HG02884 (cell line): ENCODE results near the gene RNU1-4.
"Not testable (repeated sequence)": the region's sequence is repeated elsewhere in the genome, so short reads cannot be mapped to it uniquely, and the experiment has no call there.

Source experiments
- ATAC-seq: cut with Tn5 transposase; IDR thresholded peaks from one replicate; pipeline ENCODE4 v1.9.1; 2021; ENCODE audit warnings: mild to moderate bottlenecking, moderate library complexity; ENCODE audit not compliant: unreplicated experiment

The RNU1-4 gene

DNA sequence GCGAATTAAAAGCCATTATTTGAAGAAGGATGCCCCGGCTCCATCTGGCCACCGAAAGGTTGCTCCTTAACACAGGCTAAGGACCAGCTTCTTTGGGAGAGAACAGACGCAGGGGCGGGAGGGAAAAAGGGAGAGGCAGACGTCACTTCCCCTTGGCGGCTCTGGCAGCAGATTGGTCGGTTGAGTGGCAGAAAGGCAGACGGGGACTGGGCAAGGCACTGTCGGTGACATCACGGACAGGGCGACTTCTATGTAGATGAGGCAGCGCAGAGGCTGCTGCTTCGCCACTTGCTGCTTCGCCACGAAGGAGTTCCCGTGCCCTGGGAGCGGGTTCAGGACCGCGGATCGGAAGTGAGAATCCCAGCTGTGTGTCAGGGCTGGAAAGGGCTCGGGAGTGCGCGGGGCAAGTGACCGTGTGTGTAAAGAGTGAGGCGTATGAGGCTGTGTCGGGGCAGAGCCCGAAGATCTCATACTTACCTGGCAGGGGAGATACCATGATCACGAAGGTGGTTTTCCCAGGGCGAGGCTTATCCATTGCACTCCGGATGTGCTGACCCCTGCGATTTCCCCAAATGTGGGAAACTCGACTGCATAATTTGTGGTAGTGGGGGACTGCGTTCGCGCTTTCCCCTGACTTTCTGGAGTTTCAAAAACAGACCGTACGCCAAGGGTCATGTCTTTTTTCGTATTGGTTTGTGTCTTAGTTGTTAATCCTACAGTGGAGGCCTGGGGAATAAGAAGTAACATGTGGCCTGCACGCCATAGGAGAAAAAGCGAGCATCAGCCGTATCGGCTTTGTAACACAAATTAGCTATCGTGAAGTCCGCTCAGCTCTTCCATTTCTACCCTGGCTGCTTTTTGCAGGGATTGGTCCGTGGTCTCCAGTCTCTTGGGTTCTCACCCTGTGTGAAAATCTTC is at the start of gene RNU1-4:
Gene RNU1-4 (plus strand): TSS at position 470 of the 918 bp plus-strand sequence.
- peak; percentile 75 for ATAC-seq

DNA sequence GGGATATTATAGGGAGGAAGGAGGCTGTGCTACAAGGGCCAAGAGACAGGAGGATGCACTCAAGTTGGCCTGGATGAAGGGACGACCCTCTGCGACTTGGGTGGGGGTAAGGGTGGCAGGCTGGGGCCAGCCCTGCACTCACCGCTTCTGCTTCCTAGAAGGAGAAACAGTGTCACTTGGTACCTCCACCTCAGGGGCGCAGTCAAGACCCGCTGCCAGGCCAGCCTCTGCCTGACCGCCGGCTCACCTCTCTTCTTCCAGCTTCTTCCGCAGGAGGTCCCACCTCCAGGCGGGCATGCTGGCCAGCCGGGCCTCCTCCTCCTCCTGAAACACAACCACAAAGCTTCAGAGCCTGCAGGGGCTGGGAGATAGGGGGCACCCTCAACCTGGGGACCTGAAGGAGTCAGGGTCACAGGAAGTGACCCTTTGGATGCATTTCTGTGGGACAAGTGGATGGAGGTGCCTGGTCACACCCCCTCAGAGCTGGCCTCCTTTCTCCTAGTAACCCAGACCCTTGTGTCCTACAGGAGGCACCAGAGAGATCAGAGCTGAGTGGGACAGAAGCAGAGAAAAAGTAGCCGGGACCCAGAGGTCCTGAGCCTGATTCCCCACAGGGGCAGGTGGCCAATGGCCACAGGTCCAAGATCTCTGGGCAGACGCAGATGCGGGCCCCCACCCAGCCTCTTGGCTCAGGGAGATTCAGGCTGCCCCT is 49.2 kb upstream of the RNU1-4 start:
- not testable (repeated sequence) for ATAC-seq

DNA sequence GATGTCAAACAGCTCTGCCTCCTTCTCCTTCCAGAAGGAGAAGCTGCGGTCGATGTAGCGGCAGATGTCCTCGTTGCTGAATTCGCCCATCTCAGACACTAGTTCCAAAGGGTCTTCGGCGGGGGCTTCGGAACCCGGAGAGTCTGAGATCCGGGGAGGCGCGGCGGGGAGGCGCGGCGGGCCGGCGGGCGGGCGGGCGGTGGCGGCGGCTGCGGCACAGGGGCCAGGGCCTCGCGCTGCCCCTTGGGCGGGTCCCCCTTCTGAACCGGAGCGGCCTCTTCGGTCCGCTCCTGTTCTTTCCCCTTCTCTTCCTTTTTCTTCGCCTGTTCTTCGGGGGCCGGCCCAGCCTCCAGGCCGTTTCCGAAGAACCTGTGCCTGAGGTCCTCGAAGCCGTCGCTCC is 48.0 kb upstream of the RNU1-4 start:
- not testable (repeated sequence) for ATAC-seq

- ATAC-seq: not testable (repeated sequence)
These were observed 47.4 kb upstream of the RNU1-4 start for GRCh38 chr1:16692717-16693448.

DNA sequence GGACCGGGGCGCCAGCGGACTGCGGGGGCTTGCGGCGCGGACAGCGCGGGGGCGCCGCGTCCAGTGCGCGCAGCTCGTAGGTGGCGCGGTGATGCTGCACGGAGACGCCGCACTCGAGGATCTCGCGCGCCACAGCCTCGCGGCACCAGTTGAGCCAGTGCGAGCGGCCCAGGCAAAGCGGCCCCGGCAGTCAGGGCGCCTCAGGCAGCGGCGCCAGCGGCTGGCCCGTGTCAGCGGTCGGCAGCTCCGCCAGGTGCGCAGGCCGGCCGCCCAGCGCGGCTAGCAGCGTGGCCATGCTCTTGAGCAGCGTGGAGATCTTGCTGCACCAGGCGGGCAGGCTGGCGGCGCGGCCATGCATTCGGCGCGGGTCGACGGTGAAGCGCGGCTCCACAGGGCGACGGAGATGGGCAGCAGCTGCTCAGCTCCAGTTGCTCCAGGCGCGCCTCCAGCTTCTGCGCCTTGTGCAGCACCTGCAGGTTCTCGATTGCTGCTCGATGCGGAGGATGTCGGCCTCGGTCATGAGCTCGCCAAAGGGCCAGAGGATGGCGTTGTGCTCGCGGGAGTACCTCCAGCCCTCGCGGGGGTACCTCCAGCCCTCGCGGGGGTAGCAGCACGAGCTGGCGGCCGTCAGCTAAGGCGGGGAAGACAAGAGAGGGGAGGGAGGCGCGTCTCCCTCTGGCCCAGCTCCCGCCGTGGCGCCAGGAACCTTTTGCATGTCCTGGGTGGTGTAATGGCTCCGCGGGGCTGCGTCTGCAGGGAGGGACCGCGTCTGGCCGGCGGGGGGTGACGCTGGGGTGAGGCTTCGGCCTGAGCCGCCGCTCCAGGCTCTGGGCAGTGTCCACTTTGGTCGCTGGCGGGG is 46.6 kb upstream of the RNU1-4 start:
- ATAC-seq: not testable (repeated sequence)

DNA sequence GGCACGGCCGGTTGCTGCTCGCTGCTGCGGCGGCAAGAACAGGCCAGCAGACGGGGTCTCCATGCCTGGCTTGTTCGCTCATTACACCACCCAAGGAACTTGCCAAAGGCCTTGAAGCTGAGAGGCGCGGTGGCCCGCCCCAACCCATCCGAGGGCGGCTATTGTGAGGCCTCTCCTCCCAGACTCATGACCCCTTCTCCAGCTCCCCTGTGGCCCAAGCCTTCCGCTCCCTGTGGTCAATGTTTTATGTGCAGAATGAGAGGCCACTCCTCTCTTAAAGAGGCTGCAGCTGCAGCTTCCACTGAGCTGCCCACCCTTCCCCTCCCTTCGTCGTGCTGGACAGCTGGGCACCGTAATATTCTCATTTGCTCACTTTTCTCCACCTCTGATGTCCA is 46.0 kb upstream of the RNU1-4 start:
- ATAC-seq: not testable (repeated sequence)

GRCh38 chr1:16696507-16697150 is 43.7 kb upstream of the RNU1-4 start:
- not testable (repeated sequence) for ATAC-seq

- ATAC-seq: not testable (repeated sequence)
These were observed 43.2 kb upstream of the RNU1-4 start for GRCh38 chr1:16697152-16697551.

- ATAC-seq: not testable (repeated sequence)
These were observed 40.9 kb upstream of the RNU1-4 start for GRCh38 chr1:16699440-16699839.

DNA sequence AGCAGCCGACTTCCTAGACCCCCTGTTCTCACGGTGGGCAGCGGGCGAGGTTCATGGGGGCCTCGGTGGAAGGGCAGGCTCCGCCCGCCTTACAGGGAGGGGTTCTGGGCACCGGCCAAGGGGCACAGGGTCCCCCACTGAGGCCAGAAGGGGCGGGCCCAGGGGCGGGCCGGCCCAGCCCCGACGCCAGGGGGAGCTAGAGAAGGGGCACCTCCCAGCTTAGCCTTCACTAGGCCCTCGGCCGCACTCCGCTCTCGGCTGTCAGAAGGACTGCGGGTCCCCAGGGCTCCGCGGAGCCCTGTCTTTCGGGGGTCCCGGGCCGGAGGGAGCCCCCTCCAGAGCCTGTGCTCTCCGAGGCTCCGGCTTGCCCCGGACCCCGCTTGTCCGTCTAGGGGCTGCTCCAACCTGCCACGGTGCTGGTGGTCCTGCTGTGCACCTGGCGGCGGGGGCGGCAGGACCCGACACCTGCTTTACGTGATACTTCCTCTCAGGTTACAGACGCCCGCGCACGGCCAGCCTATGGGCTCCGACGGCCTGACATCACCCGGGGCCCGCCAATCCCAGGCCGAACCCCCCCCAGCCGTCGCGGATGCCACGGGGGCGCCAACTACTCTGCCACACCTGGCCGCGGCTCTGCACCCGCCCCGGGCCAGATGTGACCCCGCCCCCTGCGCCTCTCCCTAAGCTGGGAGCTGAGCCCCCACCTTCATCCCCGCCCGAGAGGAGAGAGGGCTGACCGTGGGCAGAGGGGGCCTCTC is 40.0 kb upstream of the RNU1-4 start:
- ATAC-seq: not testable (repeated sequence)

DNA sequence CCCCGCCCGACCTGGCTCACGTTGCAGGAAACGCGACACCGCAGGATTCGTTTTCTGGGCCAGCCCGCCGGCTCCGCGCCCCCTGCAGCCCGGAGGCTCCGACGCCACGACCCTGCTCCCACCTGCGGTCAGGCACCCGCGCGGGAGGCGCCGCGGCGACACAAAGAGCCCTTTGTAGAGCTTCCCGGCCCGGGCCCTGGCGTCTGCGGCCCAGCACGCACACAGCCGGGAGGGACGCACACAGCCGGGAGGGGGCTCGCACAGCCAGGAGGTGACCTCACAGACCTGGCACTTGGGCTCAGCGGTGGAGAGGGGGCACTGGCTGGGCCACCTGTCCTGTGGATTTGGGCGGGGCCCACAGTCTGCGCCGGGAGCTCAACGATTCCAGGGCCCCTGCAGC is 39.1 kb upstream of the RNU1-4 start:
- ATAC-seq: not testable (repeated sequence)

DNA sequence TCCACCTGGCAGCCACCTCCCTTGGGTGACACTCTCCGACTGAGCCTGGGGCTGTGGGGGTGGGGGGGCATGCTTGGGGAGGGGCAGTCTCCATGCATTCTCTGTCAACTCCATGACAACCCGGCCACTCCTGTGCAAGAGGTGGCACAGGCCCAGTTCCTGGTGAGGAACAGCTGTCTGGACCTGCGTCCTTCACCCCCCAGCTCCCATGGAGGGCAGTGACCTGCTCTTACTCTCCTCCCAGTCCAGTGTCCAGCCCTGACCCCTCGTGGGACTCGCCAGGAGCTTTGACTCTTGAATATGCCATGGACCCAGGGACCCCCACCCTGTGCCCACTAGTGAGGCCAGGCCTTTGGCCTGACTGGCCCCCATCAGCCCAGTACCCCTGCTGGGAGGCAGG is 38.0 kb upstream of the RNU1-4 start:
- ATAC-seq: not testable (repeated sequence)

DNA sequence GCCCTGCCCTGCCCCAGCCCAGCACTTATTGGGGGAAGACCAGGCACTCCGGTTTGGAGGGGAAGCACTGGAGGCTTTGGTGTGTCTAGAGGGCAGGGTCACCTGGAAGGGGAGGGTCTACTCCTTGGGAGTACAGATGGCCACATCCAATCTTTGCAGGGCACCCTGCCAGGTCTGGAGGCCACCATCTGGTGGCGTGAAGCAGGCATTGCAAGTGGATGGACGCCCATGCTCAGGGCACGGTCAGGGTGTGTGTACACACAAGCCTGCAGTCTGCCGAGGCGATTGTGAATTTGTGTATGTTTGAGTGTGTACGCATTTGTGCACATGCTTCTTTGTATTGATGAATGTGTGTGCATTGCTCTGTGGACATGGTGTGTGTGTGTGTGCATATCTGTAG is 37.2 kb upstream of the RNU1-4 start:
- not testable (repeated sequence) for ATAC-seq

DNA sequence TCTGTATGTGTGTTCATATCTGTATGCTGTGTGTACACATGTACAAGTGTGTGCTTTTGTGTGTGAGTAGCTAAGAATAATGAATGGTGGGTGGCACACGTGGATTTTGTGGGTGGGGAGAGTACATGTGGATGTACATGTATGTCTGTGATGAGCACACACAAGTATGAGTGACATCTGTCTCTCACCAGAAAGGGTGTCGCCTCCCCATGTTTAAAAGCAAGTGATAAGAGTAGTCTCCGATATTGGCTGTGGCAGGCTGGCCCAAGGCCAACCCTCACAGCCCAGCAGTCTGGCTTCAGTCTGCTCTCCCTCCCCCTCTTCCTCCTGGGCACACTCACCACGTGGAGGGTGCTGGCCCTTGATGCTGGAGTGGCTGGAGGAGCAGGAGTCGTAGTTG is 36.7 kb upstream of the RNU1-4 start:
- not testable (repeated sequence) for ATAC-seq

DNA sequence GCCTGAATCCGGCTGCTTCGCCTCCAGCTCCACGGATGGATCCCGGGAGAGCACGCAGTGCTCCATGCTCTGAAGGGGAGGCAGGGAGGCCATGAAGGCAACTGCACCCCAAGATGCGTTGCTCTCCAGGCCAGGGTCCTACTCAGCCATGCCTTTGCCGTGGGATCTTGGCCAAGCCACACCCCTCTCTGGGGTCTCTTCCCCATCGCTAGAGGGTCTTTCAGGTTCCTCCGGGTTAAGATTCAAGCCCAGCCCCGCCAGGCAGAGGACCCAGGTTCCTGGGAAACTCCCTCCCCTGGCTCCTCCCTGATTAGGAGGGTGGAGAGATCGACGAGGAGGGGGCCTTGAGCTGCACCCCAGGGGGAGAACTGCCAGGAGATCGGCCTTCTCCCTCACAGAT is 36.2 kb upstream of the RNU1-4 start:
- not testable (repeated sequence) for ATAC-seq

DNA sequence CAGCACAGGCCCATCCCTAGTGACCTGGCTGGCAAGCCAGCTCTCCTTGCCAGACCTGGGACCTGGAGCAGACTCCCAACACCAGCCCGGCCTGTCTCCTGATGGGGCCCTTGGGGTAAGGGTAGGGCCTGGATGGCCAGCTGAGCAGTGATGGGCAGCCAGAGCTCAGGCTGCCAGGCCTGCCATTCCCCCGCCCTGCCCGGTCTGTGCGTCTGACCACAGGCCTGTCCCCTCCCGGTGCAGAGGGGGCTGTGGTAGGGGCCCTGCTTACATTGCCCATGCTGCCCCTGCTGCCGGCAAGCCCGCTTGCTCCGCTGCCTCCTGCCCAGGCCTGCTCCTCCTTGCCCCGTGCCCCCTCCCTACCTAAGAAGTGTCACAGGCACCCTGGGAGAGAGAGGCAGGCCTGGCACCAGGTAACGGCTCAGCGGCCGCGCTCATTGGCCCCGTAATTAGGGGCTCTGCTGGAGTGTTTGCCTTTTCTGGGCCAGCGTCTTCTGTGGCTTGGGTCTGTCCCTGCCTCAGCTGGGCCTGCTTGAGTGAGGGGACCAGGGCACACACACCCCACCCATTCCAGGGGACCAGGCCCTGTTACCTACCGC is 35.7 kb upstream of the RNU1-4 start:
- not testable (repeated sequence) for ATAC-seq

DNA sequence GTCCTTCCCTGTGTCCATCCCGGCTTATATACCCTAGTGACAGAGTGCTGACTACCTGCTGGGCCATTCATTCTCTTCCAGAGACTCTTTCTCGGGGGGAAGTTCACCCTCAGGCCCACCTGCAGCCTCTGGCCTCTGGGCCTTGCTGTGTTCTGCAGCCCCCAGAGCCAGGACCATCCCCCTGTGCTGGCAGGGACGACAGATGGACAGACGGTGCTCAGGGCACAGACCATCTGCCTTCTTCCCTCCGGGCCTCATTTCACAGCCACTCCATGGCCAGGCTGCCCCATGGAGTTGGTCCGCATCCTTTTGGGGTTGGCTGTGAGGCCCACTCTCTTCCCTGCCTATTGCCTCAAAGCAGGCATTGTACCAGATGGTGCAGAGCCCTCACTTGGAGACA is 34.0 kb upstream of the RNU1-4 start:
- not testable (repeated sequence) for ATAC-seq
